ENCODE data around the gene C7orf57. TPM values are rescaled to one million over a fixed set of nuclear protein-coding genes. Genes with fewer than 3 reads are reported as not detected.

C7orf57 gene
- total and polyA plus RNA-seq, 12 donors = 0.24 TPM; not detected in 11

GRCh38 chr7:48110868-48111267 is 75.5 kb downstream of the C7orf57 start:
- Histone ChIP-seq H3K27me3 (no peaks in the 10 kb centered on the region), H3K36me3 (peaks cover 0 to 40% (median 17%) of the 10 kb centered on the region in 9 donors), H3K27ac (no peak overlapping the region), H3K4me1 (peaks cover 0 to 9% (median 0%) of the 10 kb centered on the region in 9 donors), H3K4me3 (no peak overlapping the region), H3K9me3 (no peaks in the 10 kb centered on the region)
- WGBS, 2 donors = 79 to 89% methylated on average over 4 of the region's 4 CpGs
- TF ChIP-seq CTCF (IDR thresholded peaks at IDR 0.05) = no peak
- intact Hi-C loops (cut with DNase I) = loop anchor here in 9 of 10 donors (1.0 to 5.0 kb wide), 9 partner anchors 76 to 166 kb away; partner anchors contain the start of genes PKD1L1 (in 2 of the 9) and C7orf57 (in 1 of the 9)
- DNase-seq (no peak), ATAC-seq (no peak)

Other genes starting within 250 kb of the C7orf57 start
- 1 to 10 TPM; 1.5 to 3.7 (median 2.4) TPM for gene PKD1L1, start 87.1 kb upstream of the C7orf57 start, total RNA-seq
- gene PKD1L1, start 87.1 kb upstream of the C7orf57 start, polyA plus RNA-seq = 1 to 10 TPM; 1.6 to 4.7 TPM
- 10 to 100 TPM; 21.5 to 35.9 (median 28.1) TPM for gene HUS1, start 55.9 kb upstream of the C7orf57 start, total RNA-seq
- gene HUS1, start 55.9 kb upstream of the C7orf57 start, polyA plus RNA-seq = 10 to 100 TPM in 1 of 2 donors, 1 to 10 TPM in 1; 9.6 to 11.6 TPM
- gene SUN3, start 6.4 kb upstream of the C7orf57 start, total RNA-seq = not detected
- not detected for gene SUN3, start 6.4 kb upstream of the C7orf57 start, polyA plus RNA-seq
- gene UPP1, start 53.7 kb downstream of the C7orf57 start, total RNA-seq = 10 to 100 TPM; 14.4 to 26.6 (median 17.4) TPM
- 10 to 100 TPM; 27.5 to 54.5 TPM for gene UPP1, start 53.7 kb downstream of the C7orf57 start, polyA plus RNA-seq
- under 1 TPM; 0.02 to 0.37 (median 0.07) TPM for gene ABCA13, start 135.9 kb downstream of the C7orf57 start, total RNA-seq
- gene ABCA13, start 135.9 kb downstream of the C7orf57 start, polyA plus RNA-seq = under 1 TPM in 1 of 2 donors, not detected in 1; 0.01 TPM

All from heart right ventricle (tissue), 16 donors.